SHP77 treated with DMSO at 0.1 percent for 48 hours (cell line): ENCODE data around the gene GEMIN4.
A peak's percentile ranks its signal among the peaks of the same experiment; 100 is the strongest.
"Not testable (repeated sequence)": the region's sequence is repeated elsewhere in the genome, so short reads cannot be mapped to it uniquely, and the experiment has no call there.

Experiments used
- DNase-seq: peaks from one replicate; lab custom pipeline; 2025; lab: John Stamatoyannopoulos, UW

Gene GEMIN4

DNA sequence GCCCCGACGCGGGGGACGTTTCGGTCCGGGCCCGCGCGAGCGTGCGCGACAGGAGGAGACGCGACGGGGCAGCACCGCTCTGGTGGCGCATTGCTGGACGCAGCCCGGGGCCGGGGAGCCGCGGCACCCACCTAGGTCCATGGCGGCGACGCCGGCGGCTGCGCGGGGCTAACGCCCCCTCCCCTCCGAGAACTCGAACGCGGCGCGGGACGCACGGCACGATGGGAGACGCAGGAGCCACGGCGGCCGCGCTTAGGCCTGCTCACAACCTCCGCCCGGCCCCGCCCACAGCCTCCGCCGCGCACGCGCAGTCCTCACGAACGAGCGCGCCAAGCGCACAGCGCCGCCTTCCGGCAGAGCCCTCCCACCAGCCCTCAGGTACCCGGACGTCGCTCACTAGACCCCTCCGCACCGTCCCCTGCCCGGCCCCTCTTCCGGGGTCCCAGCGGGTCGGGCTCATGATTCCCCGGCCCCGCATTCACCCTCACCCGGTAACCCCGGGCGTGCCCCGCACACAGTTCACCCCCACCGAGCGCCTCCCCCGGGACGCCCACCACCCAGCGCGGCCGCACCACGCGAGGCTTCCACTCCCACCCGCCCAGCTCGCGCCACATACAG lies at the start of gene GEMIN4:
GEMIN4 (minus strand) TSS at position 263 of the 618 bp plus-strand sequence; CDS start at position 141, 122 bp downstream.
- peak; percentile 86 for DNase-seq

GRCh38 chr17:801660-802059 lies 49.6 kb upstream of the GEMIN4 start:
- no peak for DNase-seq

DNA sequence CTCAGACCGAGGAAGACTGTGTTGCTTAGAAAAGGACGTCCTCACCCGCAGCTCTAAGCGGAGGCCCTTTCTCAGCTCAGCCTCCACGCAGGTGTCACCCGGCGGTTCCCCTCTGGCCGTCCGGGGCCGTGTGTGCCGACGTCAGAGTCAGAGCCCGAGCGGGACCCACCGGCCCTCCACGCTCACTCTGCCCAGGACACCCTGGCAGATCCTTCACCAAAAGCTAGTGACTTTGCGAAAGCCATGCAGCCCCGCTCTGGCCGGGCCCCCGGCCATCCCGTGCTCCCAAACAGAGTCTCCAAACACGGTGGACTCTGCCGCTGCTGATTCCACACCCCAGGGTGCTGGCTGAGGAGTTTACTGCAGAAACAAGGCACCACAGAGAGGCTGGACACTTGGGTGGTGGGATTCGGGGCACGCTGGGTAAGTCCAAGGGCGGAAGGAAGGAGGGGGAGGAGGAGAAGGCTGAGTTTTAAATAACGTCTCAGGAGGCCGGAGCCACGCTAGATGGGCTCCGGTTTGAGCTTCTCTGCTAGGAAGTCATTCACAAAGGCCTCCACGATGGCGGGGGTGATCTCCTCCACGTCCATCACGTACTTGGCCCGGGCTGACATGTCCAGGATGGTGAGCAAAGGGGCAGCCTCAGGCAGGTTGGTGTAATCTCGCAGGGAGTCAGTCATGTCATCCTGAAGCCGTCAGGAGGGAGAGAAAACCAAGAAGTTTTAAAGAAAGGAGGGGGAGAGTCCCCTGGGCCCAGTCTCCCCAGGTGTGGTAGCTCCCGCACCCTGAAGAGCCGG lies 48.6 kb upstream of the GEMIN4 start:
- DNase-seq: no peak

DNA sequence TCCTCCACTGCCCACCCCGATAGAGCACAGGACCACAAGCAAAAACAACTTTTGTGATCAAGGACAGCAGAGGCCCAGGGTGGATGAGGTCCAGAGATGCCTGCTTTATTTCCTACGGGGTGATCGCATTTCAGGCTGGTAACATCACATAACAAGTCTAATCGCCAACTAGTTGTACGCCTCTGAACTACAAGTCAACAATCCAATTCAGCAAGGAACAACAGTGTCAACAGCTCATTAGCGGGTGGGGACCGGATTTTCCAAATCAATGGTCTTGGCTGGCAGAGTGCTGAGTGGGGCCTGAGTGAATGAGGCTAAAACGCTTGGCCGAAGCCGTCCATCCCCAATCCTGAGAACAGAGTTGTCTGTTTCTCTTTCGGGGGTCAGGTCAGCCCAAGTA lies 47.2 kb upstream of the GEMIN4 start:
- no peak for DNase-seq

GRCh38 chr17:798246-798645 lies 46.2 kb upstream of the GEMIN4 start:
- DNase-seq: no peak

- DNase-seq: no peak
Measured at GRCh38 chr17:797236-797840, 45.3 kb upstream of the GEMIN4 start.

DNA sequence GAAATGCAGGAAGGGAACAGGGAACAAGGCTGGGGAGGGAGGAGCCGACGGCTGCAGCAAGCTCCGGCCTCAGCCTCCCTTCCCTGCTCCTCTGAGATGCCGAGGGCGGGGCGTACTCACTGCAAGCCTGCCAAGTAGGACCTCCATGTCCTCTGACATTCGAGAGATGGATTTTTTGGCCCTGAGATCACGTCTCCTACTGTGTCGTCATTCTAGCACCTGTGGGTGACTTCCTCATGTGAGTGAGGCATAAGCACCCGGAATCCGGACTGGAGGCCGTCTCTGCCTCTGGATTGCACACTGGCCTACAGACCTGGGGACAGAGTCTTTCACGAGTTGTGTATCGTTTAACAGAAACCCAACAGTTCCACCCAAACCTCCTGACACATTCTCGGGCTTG lies 44.5 kb upstream of the GEMIN4 start:
- DNase-seq: no peak

DNA sequence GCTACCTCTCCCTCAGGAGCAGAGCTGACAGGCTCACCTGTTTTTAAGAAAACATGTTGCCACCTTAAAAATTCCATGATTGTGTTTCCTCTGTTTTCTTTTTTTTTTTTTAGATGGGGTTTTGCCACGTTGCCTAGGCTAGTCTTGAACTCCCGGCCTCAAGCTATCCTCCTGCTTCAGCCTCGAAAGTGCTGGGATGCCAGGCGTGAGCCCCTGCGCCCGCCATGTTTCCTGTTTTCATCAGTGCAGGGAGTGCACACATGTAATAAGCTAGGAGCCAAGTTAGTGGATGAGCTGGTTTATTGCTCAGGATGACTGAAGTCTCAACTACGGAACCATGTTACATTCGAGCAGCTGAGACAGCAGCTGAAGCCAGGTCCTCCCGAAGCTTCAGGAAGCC lies 43.7 kb upstream of the GEMIN4 start:
- no peak for DNase-seq

DNA sequence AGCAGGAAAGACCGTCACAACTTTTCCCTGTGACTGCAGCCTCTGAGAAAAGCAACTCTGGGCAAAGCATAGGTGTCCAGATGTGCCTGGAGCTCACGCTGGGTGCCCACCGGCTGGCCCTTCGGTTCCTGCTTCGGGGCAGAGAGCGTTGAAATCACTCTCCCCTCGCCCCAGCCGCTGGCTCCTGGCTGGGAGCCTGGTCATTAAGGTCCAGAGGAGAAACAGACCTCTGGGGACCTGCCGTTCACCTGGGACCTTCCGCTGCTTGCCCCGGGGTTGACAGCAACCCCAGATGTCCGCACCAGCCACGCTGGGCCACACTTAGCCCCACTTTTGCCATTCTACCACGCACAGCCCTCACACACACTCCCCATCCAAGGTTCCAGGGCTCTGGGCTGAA lies 43.2 kb upstream of the GEMIN4 start:
- no peak for DNase-seq

GRCh38 chr17:794876-795275 lies 42.8 kb upstream of the GEMIN4 start:
- peak; percentile 77 for DNase-seq

DNA sequence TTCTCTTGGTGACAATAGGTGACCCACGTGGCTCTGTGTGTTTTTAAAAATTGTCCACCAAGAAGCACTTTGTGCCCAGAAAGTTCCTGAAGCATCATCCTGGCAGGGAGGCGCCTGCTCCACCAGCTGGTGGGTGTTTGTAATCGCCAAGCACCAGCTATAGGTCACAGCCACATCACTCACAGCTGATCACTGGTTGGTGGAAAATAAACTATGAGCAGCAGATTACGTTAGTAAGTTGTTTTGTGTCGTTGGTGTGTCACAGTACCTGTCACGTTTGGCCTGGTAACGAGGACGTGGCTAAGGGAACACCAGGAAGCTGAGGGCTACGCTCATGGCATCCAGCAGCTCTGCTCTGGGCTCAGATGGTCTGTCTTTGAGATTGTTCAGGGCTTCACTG lies 40.2 kb upstream of the GEMIN4 start:
- DNase-seq: no peak

- DNase-seq: no peak
Measured at GRCh38 chr17:791829-792228, 39.8 kb upstream of the GEMIN4 start.

- DNase-seq: not testable (repeated sequence)
Measured at GRCh38 chr17:790874-791247, 38.8 kb upstream of the GEMIN4 start.

DNA sequence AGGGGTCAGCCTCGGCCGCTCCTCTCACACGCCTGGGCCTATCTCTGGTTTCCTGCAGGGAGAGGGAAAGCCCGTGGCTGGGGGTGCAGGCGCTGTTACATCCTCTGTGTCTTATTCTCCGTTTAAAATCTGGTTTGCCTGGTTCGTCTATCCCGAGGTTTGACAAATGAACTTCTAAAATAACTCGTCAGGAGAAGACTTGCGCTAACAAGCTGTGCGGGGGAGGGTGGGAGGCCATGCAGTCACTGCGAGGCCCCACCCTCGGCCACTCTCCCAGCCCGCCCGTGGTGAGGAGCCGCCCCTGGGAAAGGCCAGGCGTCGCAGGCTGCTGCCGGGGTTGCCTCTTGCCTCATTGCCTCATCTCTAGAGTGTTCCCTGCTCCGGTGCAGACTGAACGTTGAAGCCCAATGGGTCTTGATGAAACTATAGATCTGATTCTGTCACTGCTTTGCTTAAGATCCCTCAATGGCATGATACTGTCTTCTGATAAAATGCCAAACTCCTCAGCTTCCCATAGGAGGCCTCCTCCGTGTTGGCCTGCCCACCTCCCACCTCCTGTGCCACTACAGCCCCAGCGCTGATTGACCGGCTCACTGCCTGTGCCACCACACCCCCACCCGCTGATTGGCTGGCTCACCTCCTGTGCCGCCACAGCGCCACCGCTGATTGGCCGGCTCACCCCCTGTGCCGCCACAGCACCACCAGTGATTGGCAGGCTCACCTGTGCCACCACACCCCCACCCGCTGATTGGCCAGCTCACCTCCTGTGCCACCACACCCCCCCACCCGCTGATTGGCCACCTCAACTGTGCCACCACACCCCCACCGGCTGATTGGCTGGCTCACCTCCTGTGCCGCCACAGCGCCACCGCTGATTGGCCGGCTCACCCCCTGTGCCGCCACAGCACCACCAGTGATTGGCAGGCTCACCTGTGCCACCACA lies 38.1 kb upstream of the GEMIN4 start:
- DNase-seq: not testable (repeated sequence)

DNA sequence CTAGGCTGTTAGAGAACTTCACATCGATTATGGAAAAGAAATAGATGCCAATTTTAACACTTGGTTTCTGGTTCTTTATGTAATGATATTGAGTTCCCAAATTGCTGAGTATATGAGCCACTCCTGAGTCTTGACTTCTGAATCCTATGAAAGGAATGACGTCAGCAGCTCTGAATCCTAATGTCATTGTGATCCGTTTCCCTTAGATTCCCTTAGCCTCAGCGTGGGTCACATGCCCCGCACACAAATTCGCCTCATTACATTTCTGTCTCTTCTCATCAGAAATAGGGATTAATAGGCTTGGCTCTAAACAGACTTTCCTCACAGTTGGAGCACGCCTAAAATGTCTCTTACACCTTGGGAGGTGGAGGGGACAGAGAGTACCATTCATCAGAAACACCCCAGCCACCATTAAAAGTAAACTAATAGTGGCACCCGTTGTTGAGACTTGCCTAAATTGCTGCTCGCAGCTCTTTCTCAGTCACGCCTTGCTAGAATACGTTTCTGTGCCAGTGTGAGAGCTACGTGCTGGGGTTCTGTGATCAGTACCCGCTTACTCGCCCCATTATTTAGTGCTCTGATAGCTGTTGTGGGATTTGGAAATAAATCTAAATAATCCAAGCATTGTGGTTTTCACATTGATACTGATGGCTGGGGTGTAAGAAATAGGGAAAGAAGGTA lies 37.2 kb upstream of the GEMIN4 start:
- DNase-seq: no peak

GRCh38 chr17:788551-788950 lies 36.5 kb upstream of the GEMIN4 start:
- DNase-seq: no peak

DNA sequence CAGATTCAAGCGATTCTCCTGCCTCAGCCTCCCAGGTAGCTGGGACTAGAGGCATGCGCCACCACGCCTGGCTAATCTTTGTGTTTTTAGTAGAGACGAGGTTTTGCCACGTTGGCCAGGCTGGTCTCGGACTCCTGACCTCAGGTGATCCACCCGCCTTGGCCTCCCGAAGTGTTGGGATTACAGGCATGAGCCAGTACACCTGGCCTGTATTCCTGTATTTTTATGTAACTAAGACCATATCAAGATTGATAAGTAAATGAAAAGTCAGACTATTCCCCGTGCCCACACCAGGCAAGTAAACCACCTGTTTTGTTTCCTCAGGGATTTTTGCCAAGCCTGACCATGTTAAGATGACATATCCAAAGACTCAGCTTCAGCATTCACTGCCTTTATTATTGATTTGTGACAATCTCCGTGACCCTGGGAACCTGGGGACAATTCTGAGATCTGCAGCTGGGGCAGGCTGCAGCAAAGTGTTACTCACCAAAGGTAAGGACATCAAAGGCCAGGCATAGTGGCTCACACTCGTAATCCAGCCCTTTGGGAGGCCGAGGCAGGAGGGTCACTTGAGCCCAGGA lies 35.7 kb upstream of the GEMIN4 start:
- DNase-seq: no peak

DNA sequence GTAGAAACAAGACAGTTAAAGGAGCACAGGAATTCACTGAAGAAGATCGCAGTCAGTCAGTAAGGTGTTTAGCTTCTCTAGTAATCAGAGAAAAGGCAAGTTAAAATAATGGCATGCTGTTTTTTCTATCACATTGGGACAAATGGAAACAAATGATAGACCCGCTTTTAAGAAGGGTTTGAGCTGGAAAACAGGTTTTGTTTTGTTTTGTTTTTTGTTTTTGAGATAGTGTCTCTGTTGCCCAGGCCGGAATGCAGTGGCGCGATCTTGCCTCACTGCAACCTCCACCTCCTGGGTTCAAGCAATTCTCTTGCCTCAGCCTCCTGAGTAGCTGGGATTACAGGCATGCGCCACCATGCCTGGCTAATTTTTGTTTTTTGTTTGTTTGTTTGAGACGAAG lies 33.8 kb upstream of the GEMIN4 start:
- not testable (repeated sequence) for DNase-seq

GRCh38 chr17:784143-784542 lies 32.1 kb upstream of the GEMIN4 start:
- DNase-seq: no peak

- peak; percentile 72 for DNase-seq
Measured at GRCh38 chr17:781805-782731, 30.0 kb upstream of the GEMIN4 start, which contains the start of the genes GLOD4 and MRM3. Gene GLOD4, minus strand, starts transcription at chr17:782280. Its CDS starts 25 bp downstream, at chr17:782255. Gene MRM3, plus strand, starts transcription at chr17:782353. Its CDS starts 26 bp downstream, at chr17:782379.
